ENCODE results near the gene ANKRD33. TPM values are rescaled to one million over a fixed set of nuclear protein-coding genes. Genes with fewer than 3 reads are reported as not detected.

Gene ANKRD33
- total RNA-seq, 1 experiment from 2014 or later: not detected

- DNase-seq: peak in 1 of 2 experiments; percentile 40
- no TSS peak for BruUV-seq (replicated peaks)
- peaks cover 8% of the 10 kb centered on the region for H3K4me1 Mint-ChIP-seq (ENCODE audit: low read depth, unreplicated experiment)
- Histone ChIP-seq H3K36me3 (ENCODE audit: control insufficient read depth, insufficient read depth, low read length) (no peaks in the 10 kb centered on the region), H3K27me3 (replicated peaks; ENCODE audit: control insufficient read depth, insufficient read depth, low read length) (no peaks in the 10 kb centered on the region), H3K4me1 (peaks cover 6% of the 10 kb centered on the region), H3K4me3 (ENCODE audit: low read depth, low read length) (no peak overlapping the region), H3K9me3 (no peaks in the 10 kb centered on the region)
- ChIA-PET CTCF (interaction anchor here (0.6 to 0.9 kb wide), 4 partner anchors 11 to 127 kb away, joined by 3 to 5 read pairs (median 4); no protein-coding TSS in a partner anchor), POLR2A (no interaction called here)
- no peak overlapping the region for H3K27ac Mint-ChIP-seq (ENCODE audit: unreplicated experiment)
- H3K9me3 Mint-ChIP-seq (ENCODE audit: unreplicated experiment): no peaks in the 10 kb centered on the region
- H3K27me3 Mint-ChIP-seq (ENCODE audit: insufficient read depth, unreplicated experiment): no peaks in the 10 kb centered on the region
- no peak overlapping the region for H3K4me3 Mint-ChIP-seq (ENCODE audit: unreplicated experiment)
- no peaks in the 10 kb centered on the region for H3K36me3 Mint-ChIP-seq (ENCODE audit: insufficient read depth, unreplicated experiment)
- no peak for TF ChIP-seq CTCF (IDR thresholded peaks at IDR 0.05; ENCODE audit: insufficient read depth in 1 of 2, low read depth in 1 of 2, low read length in 1 of 2, severe bottlenecking in 1 of 2, unreplicated experiment in 1 of 2)
- intact Hi-C loops (cut with micrococcal nuclease; ENCODE audit: unreplicated experiment): no loop called here
These were observed 17.8 kb downstream of the ANKRD33 start for GRCh38 chr12:51905471-51906429.

GRCh38 chr12:51906430-51907082 lies 18.7 kb downstream of the ANKRD33 start:
- ChIA-PET POLR2A (no interaction called here), CTCF (interaction anchor here (0.7 kb wide), 1 partner anchor 31 kb away, joined by 3 read pairs; no protein-coding TSS in a partner anchor)
- H3K27ac Mint-ChIP-seq (ENCODE audit: unreplicated experiment): no peak overlapping the region
- no peak overlapping the region for H3K4me3 ChIP-seq (ENCODE audit: low read depth, low read length)
- no peaks in the 10 kb centered on the region for H3K9me3 Mint-ChIP-seq (ENCODE audit: unreplicated experiment)
- H3K27me3 Mint-ChIP-seq (ENCODE audit: insufficient read depth, unreplicated experiment): no peaks in the 10 kb centered on the region
- no peaks in the 10 kb centered on the region for H3K9me3 ChIP-seq
- no peak overlapping the region for H3K4me3 Mint-ChIP-seq (ENCODE audit: unreplicated experiment)
- intact Hi-C loops (cut with micrococcal nuclease; ENCODE audit: unreplicated experiment): no loop called here
- no peaks in the 10 kb centered on the region for H3K36me3 Mint-ChIP-seq (ENCODE audit: insufficient read depth, unreplicated experiment)
- no peaks in the 10 kb centered on the region for H3K27me3 ChIP-seq (replicated peaks; ENCODE audit: control insufficient read depth, insufficient read depth, low read length)
- no peak for TF ChIP-seq CTCF (IDR thresholded peaks at IDR 0.05; ENCODE audit: insufficient read depth in 1 of 2, low read depth in 1 of 2, low read length in 1 of 2, severe bottlenecking in 1 of 2, unreplicated experiment in 1 of 2)
- no peaks in the 10 kb centered on the region for H3K36me3 ChIP-seq (ENCODE audit: control insufficient read depth, insufficient read depth, low read length)
- H3K4me1 ChIP-seq: no peaks in the 10 kb centered on the region; the same call in 1 of the 2 replicates
- no TSS peak for BruUV-seq (replicated peaks)
- peaks cover 8% of the 10 kb centered on the region for H3K4me1 Mint-ChIP-seq (ENCODE audit: low read depth, unreplicated experiment)
- peak in 1 of 2 experiments; percentile 28 for DNase-seq

- ChIA-PET CTCF (interaction anchor here (0.6 to 1.1 kb wide), 2 partner anchors 27 to 31 kb away, joined by 4 to 5 read pairs; no protein-coding TSS in a partner anchor), POLR2A (no interaction called here)
- peak in 1 of 2 experiments; percentile 19 for DNase-seq
- Histone ChIP-seq H3K27me3 (replicated peaks; ENCODE audit: control insufficient read depth, insufficient read depth, low read length) (no peaks in the 10 kb centered on the region), H3K9me3 (no peaks in the 10 kb centered on the region), H3K4me3 (ENCODE audit: low read depth, low read length) (no peak within 1 kb of the TSS), H3K36me3 (ENCODE audit: control insufficient read depth, insufficient read depth, low read length) (no peaks in the 10 kb centered on the region), H3K4me1 (no peaks in the 10 kb centered on the region; the same call in 1 of the 2 replicates)
- no TSS peak for BruUV-seq (replicated peaks)
- no peak for TF ChIP-seq CTCF (IDR thresholded peaks at IDR 0.05; ENCODE audit: insufficient read depth in 1 of 2, low read depth in 1 of 2, low read length in 1 of 2, severe bottlenecking in 1 of 2, unreplicated experiment in 1 of 2)
- Mint-ChIP-seq H3K9me3 (ENCODE audit: unreplicated experiment) (no peaks in the 10 kb centered on the region), H3K36me3 (ENCODE audit: insufficient read depth, unreplicated experiment) (no peaks in the 10 kb centered on the region), H3K27me3 (ENCODE audit: insufficient read depth, unreplicated experiment) (no peaks in the 10 kb centered on the region), H3K4me3 (ENCODE audit: unreplicated experiment) (no peak within 1 kb of the TSS), H3K4me1 (ENCODE audit: low read depth, unreplicated experiment) (peaks cover 8% of the 10 kb centered on the region), H3K27ac (ENCODE audit: unreplicated experiment) (no peak within 1 kb of the TSS)
- intact Hi-C loops (cut with micrococcal nuclease; ENCODE audit: unreplicated experiment): no loop called here
These were observed 19.4 kb downstream of the ANKRD33 start, which contains the start of gene ACVRL1 for GRCh38 chr12:51907083-51907855. Gene ACVRL1 (plus strand): TSS chr12:51907504. CDS start chr12:51912475, 4,971 bp downstream.

All from Caco-2 (cell line).